ENCODE data around the gene DNAJC11.

Gene DNAJC11

DNA sequence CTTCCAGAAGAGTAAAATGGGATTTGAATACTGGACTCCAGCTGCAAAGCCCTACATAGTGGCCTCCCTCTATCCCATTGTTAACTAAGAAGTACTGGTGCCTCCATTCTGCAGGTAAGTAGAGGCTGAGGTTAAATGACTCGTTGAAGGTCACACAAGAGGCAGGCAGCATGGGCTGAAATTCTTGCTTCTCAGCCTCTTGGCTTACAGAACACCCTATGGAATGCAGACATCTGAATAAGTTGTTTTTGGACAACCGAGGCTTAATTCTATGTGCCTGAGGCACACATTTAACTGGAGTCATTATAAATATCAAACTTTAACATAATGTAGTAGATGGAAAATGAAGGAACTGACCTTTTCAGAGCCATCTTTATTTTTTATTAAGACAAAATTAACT is 5.7 kb downstream of the DNAJC11 start:
- Histone ChIP-seq H2BK120ac (ENCODE audit: low read depth, low read length) (no peak overlapping the region), H2AK5ac (ENCODE audit: low read depth, low read length) (no peak overlapping the region), H3K9ac (ENCODE audit: low read depth, low read length, poor library complexity) (no peak overlapping the region), H4K91ac (ENCODE audit: low read depth, low read length, poor library complexity) (no peak overlapping the region), H3K27me3 (ENCODE audit: control insufficient read depth in 3 of 3, insufficient read depth in 3 of 3, low read depth in 1 of 3, low read length in 3 of 3) (no peaks in the 10 kb centered on the region), H3K18ac (ENCODE audit: low read length) (no peak overlapping the region), H3K23ac (ENCODE audit: low read depth, low read length, poor library complexity) (no peak overlapping the region), H2BK12ac (ENCODE audit: low read length) (no peak overlapping the region), H3K14ac (ENCODE audit: low read length) (no peak overlapping the region), H3K36me3 (replicated peaks in 1 of 2; ENCODE audit: control insufficient read depth in 2 of 2, insufficient read depth in 2 of 2, low read length in 2 of 2) (peaks cover 5 to 20% of the 10 kb centered on the region in 2 donors), H3K27ac (replicated peaks; ENCODE audit: low read length) (no peak overlapping the region), H3K4me1 (ENCODE audit: control insufficient read depth in 2 of 2, insufficient read depth in 1 of 2, low read depth in 1 of 2, low read length in 2 of 2) (peaks cover 6 to 7% of the 10 kb centered on the region in 2 donors), H3K4me3 (ENCODE audit: low read length in 2 of 2) (no peak overlapping the region), H3K79me1 (ENCODE audit: low read depth, low read length) (peaks cover 7% of the 10 kb centered on the region), H2BK15ac (ENCODE audit: low read length) (no peak overlapping the region), H3K4me2 (ENCODE audit: insufficient read depth, low read length, poor library complexity, severe bottlenecking) (no peak overlapping the region), H2BK5ac (ENCODE audit: low read length) (no peak overlapping the region), H4K8ac (ENCODE audit: low read depth, low read length) (no peak overlapping the region), H3K4ac (ENCODE audit: low read length) (no peak overlapping the region), H3K9me3 (replicated peaks in 1 of 2; ENCODE audit: control insufficient read depth in 2 of 2, insufficient read depth in 1 of 2, low read depth in 1 of 2, low read length in 2 of 2) (peaks cover 0 to 2% of the 10 kb centered on the region in 2 donors), H2AFZ (ENCODE audit: low read length) (no peak overlapping the region)
- WGBS, 2 donors (ENCODE audit: extremely low coverage in 2 of 2, insufficient read length in 2 of 2, insufficient replicate concordance in 1 of 2), result no CpG with 5 or more reads among the region's 2 CpGs
- no peak for DNase-seq (ENCODE audit: low spot score)

DNA sequence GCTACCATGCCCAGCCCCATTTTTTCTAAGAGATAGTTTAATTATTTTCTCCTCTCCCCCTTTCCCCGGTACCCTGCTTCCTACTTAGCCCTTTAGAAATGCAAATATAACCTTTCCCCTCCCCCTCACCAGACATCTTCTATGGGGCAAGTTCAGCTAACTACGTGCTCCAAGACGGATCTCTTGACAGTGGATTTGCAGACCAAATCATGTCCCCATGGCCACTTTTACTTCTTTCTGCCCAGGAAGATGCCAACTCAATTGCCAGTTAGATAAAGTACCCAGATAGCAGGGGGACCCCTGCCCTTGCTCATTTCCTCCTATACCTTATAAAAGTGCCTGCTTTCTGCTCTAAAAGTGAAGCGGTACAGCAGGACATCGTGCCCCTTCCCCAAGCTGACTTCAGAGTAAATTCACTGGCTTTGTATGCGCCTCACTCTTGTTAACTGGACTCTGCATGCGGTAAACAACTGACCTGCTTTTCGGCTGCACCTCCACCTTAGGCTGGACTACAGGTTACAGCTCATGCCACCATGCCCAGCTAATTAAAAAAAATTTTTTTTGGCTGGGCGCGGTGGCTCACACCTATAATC is 7.4 kb downstream of the DNAJC11 start:
- H3K36me3 ChIP-seq (replicated peaks in 1 of 2; ENCODE audit: control insufficient read depth in 2 of 2, insufficient read depth in 2 of 2, low read length in 2 of 2), result peaks cover 5 to 18% of the 10 kb centered on the region in 2 donors
- H3K4me3 ChIP-seq (ENCODE audit: low read length in 2 of 2), result no peak overlapping the region
- H3K9ac ChIP-seq (ENCODE audit: low read depth, low read length, poor library complexity), result no peak overlapping the region
- H3K18ac ChIP-seq (ENCODE audit: low read length), result no peak overlapping the region
- H3K4me1 ChIP-seq (ENCODE audit: control insufficient read depth in 2 of 2, insufficient read depth in 1 of 2, low read depth in 1 of 2, low read length in 2 of 2), result no peaks in the 10 kb centered on the region
- H3K27ac ChIP-seq (replicated peaks; ENCODE audit: low read length), result no peak overlapping the region
- no peak overlapping the region for H2AFZ ChIP-seq (ENCODE audit: low read length)
- H2AK5ac ChIP-seq (ENCODE audit: low read depth, low read length), result no peak overlapping the region
- no peak overlapping the region for H2BK120ac ChIP-seq (ENCODE audit: low read depth, low read length)
- no peaks in the 10 kb centered on the region for H3K27me3 ChIP-seq (ENCODE audit: control insufficient read depth in 3 of 3, insufficient read depth in 3 of 3, low read depth in 1 of 3, low read length in 3 of 3)
- peaks cover 7% of the 10 kb centered on the region for H3K79me1 ChIP-seq (ENCODE audit: low read depth, low read length)
- no peak overlapping the region for H3K4ac ChIP-seq (ENCODE audit: low read length)
- no peak overlapping the region for H3K14ac ChIP-seq (ENCODE audit: low read length)
- H4K8ac ChIP-seq (ENCODE audit: low read depth, low read length), result no peak overlapping the region
- H3K4me2 ChIP-seq (ENCODE audit: insufficient read depth, low read length, poor library complexity, severe bottlenecking), result no peak overlapping the region
- H2BK12ac ChIP-seq (ENCODE audit: low read length), result no peak overlapping the region
- H2BK5ac ChIP-seq (ENCODE audit: low read length), result no peak overlapping the region
- no peaks in the 10 kb centered on the region for H3K9me3 ChIP-seq (replicated peaks in 1 of 2; ENCODE audit: control insufficient read depth in 2 of 2, insufficient read depth in 1 of 2, low read depth in 1 of 2, low read length in 2 of 2)
- WGBS, 2 donors (ENCODE audit: extremely low coverage in 2 of 2, insufficient read length in 2 of 2, insufficient replicate concordance in 1 of 2), result no CpG with 5 or more reads among the region's 10 CpGs
- no peak overlapping the region for H3K23ac ChIP-seq (ENCODE audit: low read depth, low read length, poor library complexity)
- H2BK15ac ChIP-seq (ENCODE audit: low read length), result no peak overlapping the region
- H4K91ac ChIP-seq (ENCODE audit: low read depth, low read length, poor library complexity), result no peak overlapping the region
- no peak for DNase-seq (ENCODE audit: low spot score)

- Histone ChIP-seq H3K27ac (replicated peaks; ENCODE audit: low read length) (no peak overlapping the region), H4K91ac (ENCODE audit: low read depth, low read length, poor library complexity) (no peak overlapping the region), H3K79me1 (ENCODE audit: low read depth, low read length) (peaks cover 5% of the 10 kb centered on the region), H3K9ac (ENCODE audit: low read depth, low read length, poor library complexity) (no peak overlapping the region), H3K14ac (ENCODE audit: low read length) (no peak overlapping the region), H3K4me2 (ENCODE audit: insufficient read depth, low read length, poor library complexity, severe bottlenecking) (no peak overlapping the region), H3K36me3 (replicated peaks in 1 of 2; ENCODE audit: control insufficient read depth in 2 of 2, insufficient read depth in 2 of 2, low read length in 2 of 2) (peaks cover 5 to 15% of the 10 kb centered on the region in 2 donors), H3K9me3 (replicated peaks in 1 of 2; ENCODE audit: control insufficient read depth in 2 of 2, insufficient read depth in 1 of 2, low read depth in 1 of 2, low read length in 2 of 2) (no peaks in the 10 kb centered on the region), H2BK15ac (ENCODE audit: low read length) (no peak overlapping the region), H3K27me3 (ENCODE audit: control insufficient read depth in 3 of 3, insufficient read depth in 3 of 3, low read depth in 1 of 3, low read length in 3 of 3) (no peaks in the 10 kb centered on the region), H2BK120ac (ENCODE audit: low read depth, low read length) (no peak overlapping the region), H3K18ac (ENCODE audit: low read length) (no peak overlapping the region), H3K4me3 (ENCODE audit: low read length in 2 of 2) (no peak overlapping the region), H2AK5ac (ENCODE audit: low read depth, low read length) (no peak overlapping the region), H4K8ac (ENCODE audit: low read depth, low read length) (no peak overlapping the region), H2BK12ac (ENCODE audit: low read length) (no peak overlapping the region), H2AFZ (ENCODE audit: low read length) (no peak overlapping the region), H3K23ac (ENCODE audit: low read depth, low read length, poor library complexity) (no peak overlapping the region), H2BK5ac (ENCODE audit: low read length) (no peak overlapping the region), H3K4ac (ENCODE audit: low read length) (no peak overlapping the region), H3K4me1 (ENCODE audit: control insufficient read depth in 2 of 2, insufficient read depth in 1 of 2, low read depth in 1 of 2, low read length in 2 of 2) (no peaks in the 10 kb centered on the region)
- no CpG with 5 or more reads among the region's 9 CpGs for WGBS, 2 donors (ENCODE audit: extremely low coverage in 2 of 2, insufficient read length in 2 of 2, insufficient replicate concordance in 1 of 2)
- DNase-seq (ENCODE audit: low spot score), result no peak
Measured at GRCh38 chr1:6692956-6693355, 8.7 kb downstream of the DNAJC11 start.

GRCh38 chr1:6691507-6691906 is 10.1 kb downstream of the DNAJC11 start:
- no peak for DNase-seq (ENCODE audit: low spot score)
- Histone ChIP-seq H3K79me1 (ENCODE audit: low read depth, low read length) (no peaks in the 10 kb centered on the region), H4K91ac (ENCODE audit: low read depth, low read length, poor library complexity) (no peak overlapping the region), H2BK12ac (ENCODE audit: low read length) (no peak overlapping the region), H4K8ac (ENCODE audit: low read depth, low read length) (no peak overlapping the region), H2BK120ac (ENCODE audit: low read depth, low read length) (no peak overlapping the region), H3K27ac (replicated peaks; ENCODE audit: low read length) (no peak overlapping the region), H3K14ac (ENCODE audit: low read length) (no peak overlapping the region), H3K4me3 (ENCODE audit: low read length in 2 of 2) (no peak overlapping the region), H3K4ac (ENCODE audit: low read length) (no peak overlapping the region), H2AK5ac (ENCODE audit: low read depth, low read length) (no peak overlapping the region), H3K9me3 (replicated peaks in 1 of 2; ENCODE audit: control insufficient read depth in 2 of 2, insufficient read depth in 1 of 2, low read depth in 1 of 2, low read length in 2 of 2) (no peaks in the 10 kb centered on the region), H2BK5ac (ENCODE audit: low read length) (no peak overlapping the region), H3K18ac (ENCODE audit: low read length) (no peak overlapping the region), H3K4me1 (ENCODE audit: control insufficient read depth in 2 of 2, insufficient read depth in 1 of 2, low read depth in 1 of 2, low read length in 2 of 2) (no peaks in the 10 kb centered on the region), H3K27me3 (ENCODE audit: control insufficient read depth in 3 of 3, insufficient read depth in 3 of 3, low read depth in 1 of 3, low read length in 3 of 3) (no peaks in the 10 kb centered on the region), H2BK15ac (ENCODE audit: low read length) (no peak overlapping the region), H3K23ac (ENCODE audit: low read depth, low read length, poor library complexity) (no peak overlapping the region), H3K9ac (ENCODE audit: low read depth, low read length, poor library complexity) (no peak overlapping the region), H3K36me3 (replicated peaks in 1 of 2; ENCODE audit: control insufficient read depth in 2 of 2, insufficient read depth in 2 of 2, low read length in 2 of 2) (peaks cover 3 to 16% of the 10 kb centered on the region in 2 donors), H2AFZ (ENCODE audit: low read length) (no peak overlapping the region), H3K4me2 (ENCODE audit: insufficient read depth, low read length, poor library complexity, severe bottlenecking) (no peak overlapping the region)
- no CpG with 5 or more reads among the region's 4 CpGs for WGBS, 2 donors (ENCODE audit: extremely low coverage in 2 of 2, insufficient read length in 2 of 2, insufficient replicate concordance in 1 of 2)

Measured in neuronal stem cell (in vitro differentiated cells).